BJ (cell line): ENCODE measurements around the gene PRRC2B. TPM values are rescaled to one million over a fixed set of nuclear protein-coding genes. Genes with fewer than 3 reads are reported as not detected.

Experiments used
- CTCF ChIA-PET: fragments of 350-600 bp; formaldehyde crosslinking; extraction: SDS; loops from one replicate; lab custom pipeline; 2021; ENCODE audit warnings: antibody characterized with exemption, inconsistent platforms; lab: Yijun Ruan, JAX
- POLR2A ChIA-PET: fragments of 300-600 bp; sonication (Branson Sonifier 250); formaldehyde crosslinking; extraction: SDS; loops from one replicate; lab custom pipeline; 2021; ENCODE audit warnings: antibody characterized with exemption; lab: Charles Lee
- DNase-seq: peaks from one replicate; pipeline ENCODE4 v3.0.0-alpha.2; 2011; ENCODE audit warnings: low read depth
- H3K27me3 ChIP-seq: 2 replicates; pipeline ENCODE4 v1.6.0; 2011; ENCODE audit warnings: low read length; ENCODE audit not compliant: control insufficient read depth, insufficient read depth
- H3K36me3 ChIP-seq: 2 replicates; pipeline ENCODE4 v1.5.1; 2011; ENCODE audit warnings: low read length; ENCODE audit not compliant: control insufficient read depth, insufficient read depth
- H3K4me3 ChIP-seq: 2 replicates; pipeline ENCODE4 v1.5.1; 2011; ENCODE audit warnings: low read depth, mild to moderate bottlenecking, control low read depth, low read length
- polyA plus RNA-seq: library from polyadenylated mRNA; depleted of rRNA; stranded (reverse); fragments of >200 nt; gene quantifications from 2 replicates; pipeline ENCODE4 v1.2.3, GENCODE V29; 2011
- TF ChIP-seq, protein P1 (sequence below): IDR thresholded peaks from 2 replicates; pipeline ENCODE4 v1.5.1; 2011; ENCODE audit warnings: low read depth, mild to moderate bottlenecking, control low read depth, inconsistent platforms, low read length, moderate library complexity; ENCODE audit not compliant: insufficient read depth

PRRC2B gene
- polyA plus RNA-seq, 1 experiment = 25.8 TPM

DNA sequence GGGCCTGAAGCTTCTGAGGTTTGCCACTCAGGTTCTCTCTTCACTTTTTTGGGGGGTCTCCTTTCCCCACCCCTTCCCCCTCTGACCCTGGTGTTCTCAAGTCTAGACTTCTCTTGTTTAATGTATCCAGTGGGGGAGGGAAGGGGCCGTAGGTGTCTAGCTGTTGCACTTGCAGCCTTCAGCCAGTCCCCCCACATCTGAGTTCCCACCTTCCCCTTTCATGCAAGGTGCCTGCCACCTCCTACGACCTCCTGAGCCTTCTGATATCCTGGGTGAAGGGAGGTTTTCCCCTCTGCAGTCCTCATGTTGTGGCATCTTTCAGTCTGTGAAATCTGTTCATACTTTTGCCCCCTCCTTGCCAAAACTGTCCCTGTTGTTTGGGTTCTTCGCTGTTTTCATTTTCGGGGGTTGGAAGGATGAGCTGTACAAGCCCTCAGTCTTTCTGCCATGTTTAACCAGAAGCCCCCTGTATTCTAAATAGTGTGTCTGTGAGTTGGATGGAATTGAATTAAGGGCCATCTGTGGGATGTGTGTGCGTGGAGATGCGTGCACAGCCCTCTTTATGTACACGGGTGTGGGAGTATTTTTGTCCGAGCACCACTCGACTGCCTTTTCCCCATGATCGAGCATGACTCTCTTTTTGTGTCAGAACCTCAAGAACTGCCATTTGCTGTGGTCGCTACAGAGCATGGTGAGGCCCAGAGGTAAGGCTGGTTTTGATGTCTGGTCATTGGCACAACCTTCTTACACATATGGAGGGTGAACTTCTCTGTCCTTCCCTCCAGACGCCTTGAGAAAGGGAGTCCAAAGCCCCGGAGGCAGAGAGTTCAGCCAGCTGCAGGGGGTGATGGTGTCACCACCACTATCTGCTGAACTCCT, 23.6 kb downstream of the PRRC2B start:
- Histone ChIP-seq H3K27me3 (no peaks in the 10 kb centered on the region), H3K36me3 (no peaks in the 10 kb centered on the region), H3K4me3 (no peak overlapping the region)
- DNase-seq = no peak
- ChIA-PET POLR2A (no interaction called here), CTCF (interaction anchor here (0.9 to 4.3 kb wide), 3 partner anchors 11 to 14 kb away, joined by 3 to 18 read pairs (median 11); no protein-coding TSS in a partner anchor)
- TF ChIP-seq, protein P1, sequence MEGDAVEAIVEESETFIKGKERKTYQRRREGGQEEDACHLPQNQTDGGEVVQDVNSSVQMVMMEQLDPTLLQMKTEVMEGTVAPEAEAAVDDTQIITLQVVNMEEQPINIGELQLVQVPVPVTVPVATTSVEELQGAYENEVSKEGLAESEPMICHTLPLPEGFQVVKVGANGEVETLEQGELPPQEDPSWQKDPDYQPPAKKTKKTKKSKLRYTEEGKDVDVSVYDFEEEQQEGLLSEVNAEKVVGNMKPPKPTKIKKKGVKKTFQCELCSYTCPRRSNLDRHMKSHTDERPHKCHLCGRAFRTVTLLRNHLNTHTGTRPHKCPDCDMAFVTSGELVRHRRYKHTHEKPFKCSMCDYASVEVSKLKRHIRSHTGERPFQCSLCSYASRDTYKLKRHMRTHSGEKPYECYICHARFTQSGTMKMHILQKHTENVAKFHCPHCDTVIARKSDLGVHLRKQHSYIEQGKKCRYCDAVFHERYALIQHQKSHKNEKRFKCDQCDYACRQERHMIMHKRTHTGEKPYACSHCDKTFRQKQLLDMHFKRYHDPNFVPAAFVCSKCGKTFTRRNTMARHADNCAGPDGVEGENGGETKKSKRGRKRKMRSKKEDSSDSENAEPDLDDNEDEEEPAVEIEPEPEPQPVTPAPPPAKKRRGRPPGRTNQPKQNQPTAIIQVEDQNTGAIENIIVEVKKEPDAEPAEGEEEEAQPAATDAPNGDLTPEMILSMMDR = no peak

DNA sequence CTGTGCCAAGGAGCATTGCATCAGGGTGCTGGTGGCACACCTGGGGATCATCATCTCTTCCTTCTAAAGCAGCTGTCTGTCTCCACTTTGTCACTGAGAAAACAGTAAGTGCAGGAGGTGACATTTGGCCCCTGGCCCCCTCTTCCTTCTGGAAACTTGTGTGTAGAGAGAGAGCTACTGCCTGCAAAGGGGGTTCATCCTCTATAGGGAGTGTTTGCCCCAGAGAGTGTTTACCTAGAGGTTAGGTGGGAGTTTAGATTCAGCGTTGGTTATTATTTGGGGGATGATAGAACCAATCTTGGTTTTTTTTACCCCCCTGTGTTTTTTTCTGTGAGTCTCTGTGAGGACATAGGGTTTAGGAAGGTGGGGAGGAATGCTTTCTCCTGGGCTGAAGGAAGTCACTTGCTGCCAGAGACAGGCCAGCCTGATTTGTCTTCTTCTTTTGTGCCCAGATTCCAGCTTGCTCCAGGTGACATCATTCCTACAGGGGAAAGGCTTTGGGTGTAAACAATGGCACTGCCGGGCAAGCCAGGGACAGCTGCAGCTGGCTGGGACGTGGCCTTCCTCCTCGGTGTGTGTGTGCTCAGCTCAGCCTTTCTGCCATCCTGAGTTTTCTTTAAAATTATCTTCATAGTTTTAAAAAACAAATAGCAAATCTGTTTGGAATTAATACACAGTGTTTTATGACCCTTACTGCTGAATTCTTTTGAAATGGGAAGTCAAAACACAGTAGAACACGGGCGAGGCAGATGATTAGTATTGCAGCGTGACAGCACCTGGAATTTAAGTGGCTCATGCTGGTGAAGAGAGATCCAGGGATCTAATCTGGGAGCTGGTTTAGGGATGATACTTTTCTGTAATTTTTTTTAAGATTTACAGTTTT, 24.5 kb downstream of the PRRC2B start:
- POLR2A ChIA-PET = no interaction called here
- H3K36me3 ChIP-seq = no peaks in the 10 kb centered on the region
- TF ChIP-seq, protein P1 = no peak
- DNase-seq = no peak
- CTCF ChIA-PET = interaction anchor here (0.8 to 4.3 kb wide), 7 partner anchors 10 to 51 kb away, joined by 3 to 18 read pairs (median 3); no protein-coding TSS in a partner anchor
- H3K27me3 ChIP-seq = no peaks in the 10 kb centered on the region
- no peak overlapping the region for H3K4me3 ChIP-seq

DNA sequence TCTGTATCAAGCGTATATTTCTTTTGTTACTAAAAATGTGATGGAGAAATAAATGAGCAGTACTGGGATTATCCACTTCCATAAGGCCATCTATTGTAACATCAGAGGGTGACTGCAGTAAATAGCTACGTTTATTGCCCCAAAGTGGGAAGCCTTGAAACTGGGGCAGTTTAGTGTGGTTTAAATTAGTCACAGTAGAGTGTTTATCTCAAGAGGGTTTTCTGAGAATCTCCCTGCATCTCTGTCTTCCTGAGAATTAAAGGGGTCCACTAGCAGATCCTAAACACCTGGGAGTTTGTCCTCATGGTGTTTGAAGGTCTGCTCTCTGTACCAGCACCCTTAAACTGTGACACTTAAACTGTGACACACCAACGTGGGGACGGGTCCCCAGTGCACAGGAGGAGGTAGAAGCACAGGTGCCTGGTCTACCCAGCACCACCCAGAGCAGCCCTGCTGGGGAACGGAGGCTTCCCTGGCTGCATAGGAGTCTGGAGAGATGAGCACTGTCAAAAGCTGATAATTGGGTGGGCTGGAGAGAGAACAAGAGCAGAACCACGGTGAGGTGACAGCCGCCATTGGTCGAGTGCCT, 25.2 kb downstream of the PRRC2B start:
- TF ChIP-seq, protein P1 = no peak
- Histone ChIP-seq H3K36me3 (no peaks in the 10 kb centered on the region), H3K27me3 (no peaks in the 10 kb centered on the region), H3K4me3 (no peak overlapping the region)
- POLR2A ChIA-PET = no interaction called here
- CTCF ChIA-PET = interaction anchor here (0.6 to 4.3 kb wide), 6 partner anchors 9 to 52 kb away, joined by 3 to 18 read pairs (median 3); no protein-coding TSS in a partner anchor
- DNase-seq = no peak

DNA sequence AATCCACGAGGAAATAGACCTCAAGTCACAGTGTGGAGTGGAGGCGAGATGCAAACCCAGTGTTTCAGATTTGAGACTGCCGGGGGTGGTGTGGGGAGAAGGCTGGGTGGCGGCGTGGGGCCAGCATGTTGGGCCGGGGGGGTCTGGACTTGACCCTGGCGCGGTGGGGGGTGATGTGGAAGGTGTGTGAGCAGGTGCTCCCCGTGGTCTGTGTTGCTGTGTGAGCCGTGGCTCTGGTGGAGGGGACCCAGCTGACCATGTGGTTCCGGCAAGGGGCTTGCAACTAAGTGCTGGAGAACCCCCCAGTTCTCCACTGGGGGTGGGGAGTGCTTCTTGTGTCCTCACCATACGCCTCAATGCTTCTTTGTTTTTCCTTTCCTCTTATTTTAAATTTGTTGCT, 25.8 kb downstream of the PRRC2B start:
- CTCF ChIA-PET = interaction anchor here (4.3 kb wide), 1 partner anchor 14 kb away, joined by 18 read pairs; no protein-coding TSS in a partner anchor

More for the DNA sequence above, 25.8 kb downstream of the PRRC2B start:
- Histone ChIP-seq H3K4me3 (no peak overlapping the region), H3K27me3 (no peaks in the 10 kb centered on the region), H3K36me3 (no peaks in the 10 kb centered on the region)
- TF ChIP-seq, protein P1 = no peak
- no peak for DNase-seq
- POLR2A ChIA-PET = no interaction called here
